Measurements from ENCODE around the gene L3MBTL1. TPM values are rescaled to one million over a fixed set of nuclear protein-coding genes. Genes with fewer than 3 reads are reported as not detected.

Gene L3MBTL1
- total RNA-seq, 1 donor from 2014 or later = 4.0 TPM

DNA sequence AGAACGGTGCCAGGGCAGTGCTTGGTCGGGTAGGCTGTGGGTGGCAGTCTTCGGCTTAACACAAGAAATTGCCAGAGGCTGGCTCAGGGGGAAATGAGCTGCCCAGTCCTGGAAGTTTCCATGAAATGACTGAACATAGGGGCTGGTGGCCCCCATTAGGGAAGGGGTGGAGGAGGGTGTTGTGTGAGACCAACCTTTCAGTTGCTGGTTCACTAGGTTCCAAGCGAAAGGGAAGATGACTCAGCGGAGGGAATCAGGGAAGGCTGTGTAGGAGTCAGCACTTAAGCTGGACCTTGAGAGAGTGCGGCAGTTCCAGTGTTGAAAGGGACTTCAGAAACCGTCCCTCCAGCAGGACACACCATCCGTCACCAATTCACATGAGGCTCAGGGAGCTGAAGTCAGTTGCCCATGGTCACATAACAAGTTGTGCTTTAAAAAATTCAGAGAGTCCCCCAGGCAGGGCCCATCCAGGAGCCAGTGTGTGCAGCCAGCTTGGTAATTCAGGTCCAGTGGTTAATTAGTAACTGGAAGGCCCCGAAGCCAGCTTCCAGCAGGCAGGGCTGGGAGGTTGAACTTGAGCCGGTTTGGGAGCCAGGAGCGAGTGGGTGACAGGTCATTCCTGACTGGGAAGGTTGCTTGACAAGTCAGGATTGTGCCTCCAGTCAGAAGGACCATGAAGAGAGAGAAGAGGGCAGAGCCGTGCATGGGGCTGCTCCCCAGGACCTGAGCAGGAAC, 51.1 kb downstream of the L3MBTL1 start, which contains the start of gene SGK2:
TSS of gene SGK2 (plus strand) at position 616 of the 735 bp plus-strand sequence. CDS start 7,469 bp downstream, outside the sequence.
- H3K36me3 ChIP-seq = no peaks in the 10 kb centered on the region
- H3K9me3 ChIP-seq (replicated peaks) = no peaks in the 10 kb centered on the region
- TF ChIP-seq, protein P1, sequence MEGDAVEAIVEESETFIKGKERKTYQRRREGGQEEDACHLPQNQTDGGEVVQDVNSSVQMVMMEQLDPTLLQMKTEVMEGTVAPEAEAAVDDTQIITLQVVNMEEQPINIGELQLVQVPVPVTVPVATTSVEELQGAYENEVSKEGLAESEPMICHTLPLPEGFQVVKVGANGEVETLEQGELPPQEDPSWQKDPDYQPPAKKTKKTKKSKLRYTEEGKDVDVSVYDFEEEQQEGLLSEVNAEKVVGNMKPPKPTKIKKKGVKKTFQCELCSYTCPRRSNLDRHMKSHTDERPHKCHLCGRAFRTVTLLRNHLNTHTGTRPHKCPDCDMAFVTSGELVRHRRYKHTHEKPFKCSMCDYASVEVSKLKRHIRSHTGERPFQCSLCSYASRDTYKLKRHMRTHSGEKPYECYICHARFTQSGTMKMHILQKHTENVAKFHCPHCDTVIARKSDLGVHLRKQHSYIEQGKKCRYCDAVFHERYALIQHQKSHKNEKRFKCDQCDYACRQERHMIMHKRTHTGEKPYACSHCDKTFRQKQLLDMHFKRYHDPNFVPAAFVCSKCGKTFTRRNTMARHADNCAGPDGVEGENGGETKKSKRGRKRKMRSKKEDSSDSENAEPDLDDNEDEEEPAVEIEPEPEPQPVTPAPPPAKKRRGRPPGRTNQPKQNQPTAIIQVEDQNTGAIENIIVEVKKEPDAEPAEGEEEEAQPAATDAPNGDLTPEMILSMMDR (IDR thresholded peaks at IDR 0.05; ENCODE audit: borderline replicate concordance) = no peak
- DNase-seq = no peak
- peaks cover 6% of the 10 kb centered on the region for H3K4me1 ChIP-seq
- no peak within 1 kb of the TSS for H3K4me3 ChIP-seq
- no peak within 1 kb of the TSS for H3K27ac ChIP-seq (replicated peaks)
- no peaks in the 10 kb centered on the region for H3K27me3 ChIP-seq (ENCODE audit: low read depth)
- intact Hi-C loops (cut with micrococcal nuclease) = no loop called here

DNA sequence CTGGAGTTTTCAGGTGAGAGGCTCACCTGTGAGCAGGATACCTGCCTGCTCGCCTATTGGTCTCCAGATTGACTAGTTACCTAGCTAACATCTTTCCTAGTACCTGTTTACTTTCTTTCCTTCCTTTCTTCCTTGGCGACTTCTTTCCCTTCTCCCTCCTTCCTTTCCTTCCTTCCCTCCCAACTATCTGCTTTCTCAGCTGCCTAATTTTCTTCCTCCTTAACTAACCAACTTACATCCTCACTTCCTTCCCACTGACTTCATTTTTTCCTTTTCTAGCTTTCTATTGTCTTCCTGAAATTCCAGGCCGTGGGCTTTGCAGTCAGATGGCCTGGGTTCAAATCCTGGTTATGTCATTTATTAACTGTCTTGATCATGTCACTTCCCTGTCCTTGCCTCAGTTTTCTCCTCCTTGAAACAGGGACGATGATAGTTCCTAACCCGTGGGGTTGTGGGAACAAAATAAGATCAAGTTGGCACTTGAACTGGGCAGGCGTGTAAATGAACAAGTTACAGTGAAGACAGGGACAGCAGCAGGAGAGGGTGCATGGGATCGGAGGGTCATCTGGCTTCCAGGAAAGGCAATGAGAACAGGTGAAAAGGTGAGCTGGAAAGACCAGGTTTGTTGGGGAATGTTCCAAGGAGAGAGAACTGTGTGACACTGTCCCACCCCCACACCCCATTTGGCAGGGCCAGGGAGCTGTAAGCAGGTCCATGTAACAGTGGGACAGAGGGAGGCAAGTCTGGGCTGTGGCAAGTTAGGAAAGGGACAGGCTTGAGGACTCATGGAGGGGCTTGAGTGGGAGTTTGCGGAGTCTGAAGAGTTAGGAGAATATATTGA, 51.9 kb downstream of the L3MBTL1 start:
- Histone ChIP-seq H3K4me3 (no peak overlapping the region), H3K27me3 (ENCODE audit: low read depth) (no peaks in the 10 kb centered on the region), H3K27ac (replicated peaks) (no peak overlapping the region), H3K9me3 (replicated peaks) (no peaks in the 10 kb centered on the region), H3K36me3 (no peaks in the 10 kb centered on the region), H3K4me1 (peaks cover 6% of the 10 kb centered on the region)
- intact Hi-C loops (cut with micrococcal nuclease) = no loop called here
- TF ChIP-seq, protein P1 (IDR thresholded peaks at IDR 0.05; ENCODE audit: borderline replicate concordance) = no peak
- no peak for DNase-seq

DNA sequence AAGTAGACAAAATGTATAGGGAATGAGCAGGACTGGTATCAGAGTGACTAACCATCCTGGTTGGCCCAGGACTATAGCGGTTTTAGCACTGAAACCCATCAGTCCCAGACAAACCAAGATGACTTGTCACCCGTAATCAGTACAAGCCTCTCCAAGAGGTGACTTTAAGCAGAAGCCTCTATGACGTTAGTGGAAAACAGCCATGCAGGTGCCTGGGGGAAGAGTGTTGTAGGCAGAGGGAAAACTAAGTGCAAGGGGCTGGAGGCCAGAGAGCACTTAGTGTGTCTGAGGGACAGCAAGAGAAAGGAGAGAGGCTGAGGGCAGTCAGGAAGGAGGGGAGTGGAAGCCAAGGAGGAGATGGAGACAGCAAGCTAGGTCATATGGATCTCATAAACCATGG, 53.5 kb downstream of the L3MBTL1 start:
- no peak overlapping the region for H3K27ac ChIP-seq (replicated peaks)
- no peak for DNase-seq
- H3K36me3 ChIP-seq = no peaks in the 10 kb centered on the region
- intact Hi-C loops (cut with micrococcal nuclease) = no loop called here
- H3K9me3 ChIP-seq (replicated peaks) = no peaks in the 10 kb centered on the region
- H3K4me1 ChIP-seq = peaks cover 6% of the 10 kb centered on the region
- H3K27me3 ChIP-seq (ENCODE audit: low read depth) = no peaks in the 10 kb centered on the region
- TF ChIP-seq, protein P1 (IDR thresholded peaks at IDR 0.05; ENCODE audit: borderline replicate concordance) = no peak
- H3K4me3 ChIP-seq = no peak overlapping the region

DNA sequence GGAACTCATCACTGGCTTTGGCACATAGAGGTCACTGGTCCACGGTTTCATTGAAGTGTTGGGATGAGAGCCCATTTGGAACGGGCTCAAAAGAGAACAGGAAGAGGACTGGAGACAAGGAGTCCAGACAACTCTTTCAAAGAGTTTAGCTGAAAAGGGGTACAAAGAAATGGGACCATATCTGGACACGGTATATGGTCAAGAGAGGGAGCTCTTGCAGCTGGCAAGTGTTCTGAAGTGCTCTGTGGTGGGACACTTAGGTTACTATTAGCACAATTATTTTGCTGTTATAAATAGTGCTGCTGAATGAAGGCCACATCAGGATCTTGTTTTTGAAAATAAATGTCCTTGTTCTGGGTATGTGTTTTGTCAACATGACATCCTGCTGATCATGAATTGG, 55.9 kb downstream of the L3MBTL1 start:
- no peaks in the 10 kb centered on the region for H3K27me3 ChIP-seq (ENCODE audit: low read depth)
- no peaks in the 10 kb centered on the region for H3K36me3 ChIP-seq
- no peak overlapping the region for H3K4me3 ChIP-seq
- H3K4me1 ChIP-seq = no peaks in the 10 kb centered on the region
- intact Hi-C loops (cut with micrococcal nuclease) = no loop called here
- TF ChIP-seq, protein P1 (IDR thresholded peaks at IDR 0.05; ENCODE audit: borderline replicate concordance) = no peak
- no peak for DNase-seq
- no peak overlapping the region for H3K27ac ChIP-seq (replicated peaks)
- H3K9me3 ChIP-seq (replicated peaks) = no peaks in the 10 kb centered on the region

DNA sequence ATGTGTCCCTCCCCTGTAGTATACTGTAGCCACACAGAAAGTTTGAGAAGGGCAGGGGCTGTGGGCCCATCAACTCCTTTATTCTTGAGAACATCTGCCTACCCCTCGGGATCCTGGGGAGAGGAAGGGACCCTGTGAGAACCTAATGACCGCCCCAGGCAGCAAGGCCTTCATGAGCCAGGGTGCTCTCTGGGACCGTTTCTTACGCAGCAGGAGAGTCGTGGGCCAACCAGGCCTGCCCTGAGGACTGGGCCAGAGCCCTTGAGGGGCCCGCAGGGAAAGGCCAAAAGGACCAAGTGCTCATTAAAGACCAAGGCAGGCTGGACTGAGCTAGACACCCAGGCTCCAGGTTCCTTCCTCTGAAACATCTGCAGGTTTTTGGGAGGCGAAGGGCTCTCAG, 56.5 kb downstream of the L3MBTL1 start:
- Histone ChIP-seq H3K27ac (replicated peaks) (no peak overlapping the region), H3K9me3 (replicated peaks) (no peaks in the 10 kb centered on the region), H3K4me3 (no peak overlapping the region), H3K27me3 (ENCODE audit: low read depth) (no peaks in the 10 kb centered on the region), H3K4me1 (no peaks in the 10 kb centered on the region), H3K36me3 (no peaks in the 10 kb centered on the region)
- intact Hi-C loops (cut with micrococcal nuclease) = no loop called here
- TF ChIP-seq, protein P1 (IDR thresholded peaks at IDR 0.05; ENCODE audit: borderline replicate concordance) = no peak
- DNase-seq = no peak
